ENCODE results near the gene LKAAEAR1. TPM values are rescaled to one million over a fixed set of nuclear protein-coding genes. Genes with fewer than 3 reads are reported as not detected.

Gene LKAAEAR1
- total RNA-seq, 2 donors from 2014 or later = not detected

GRCh38 chr20:64102647-64103354 lies 18.6 kb upstream of the LKAAEAR1 start:
- Histone ChIP-seq H3K27me3 (no peaks in the 10 kb centered on the region), H3K9me3 (no peaks in the 10 kb centered on the region), H3K27ac (peak overlapping the region; percentile 40 to 46), H3K4me3 (peak overlapping the region; percentile 46 to 60), H3K36me3 (no peaks in the 10 kb centered on the region), H3K4me1 (peaks cover 0 to 12% of the 10 kb centered on the region in 2 donors)
- no peak for TF ChIP-seq CTCF (IDR thresholded peaks at IDR 0.05)
- DNase-seq (ENCODE audit: low spot score) = no peak

- peaks cover 0 to 12% of the 10 kb centered on the region in 2 donors for H3K4me1 ChIP-seq
- TF ChIP-seq CTCF (IDR thresholded peaks at IDR 0.05) = peak; percentile 75 to 84
- H3K27ac ChIP-seq = peak overlapping the region in 1 of 2 donors; percentile 46
- H3K9me3 ChIP-seq = no peaks in the 10 kb centered on the region
- no peaks in the 10 kb centered on the region for H3K27me3 ChIP-seq
- H3K36me3 ChIP-seq = no peaks in the 10 kb centered on the region
- H3K4me3 ChIP-seq = peak overlapping the region; percentile 46 to 60
- no peak for DNase-seq (ENCODE audit: low spot score)
Measured at GRCh38 chr20:64101731-64102621, 17.8 kb upstream of the LKAAEAR1 start.

GRCh38 chr20:64100946-64101688 lies 16.9 kb upstream of the LKAAEAR1 start:
- DNase-seq (ENCODE audit: low spot score) = no peak
- Histone ChIP-seq H3K4me1 (peaks cover 0 to 12% of the 10 kb centered on the region in 2 donors), H3K4me3 (no peak overlapping the region), H3K9me3 (no peaks in the 10 kb centered on the region), H3K27ac (no peak overlapping the region), H3K36me3 (no peaks in the 10 kb centered on the region), H3K27me3 (no peaks in the 10 kb centered on the region)
- no peak for TF ChIP-seq CTCF (IDR thresholded peaks at IDR 0.05)

GRCh38 chr20:64100566-64100888 lies 16.3 kb upstream of the LKAAEAR1 start:
- Histone ChIP-seq H3K27ac (no peak overlapping the region), H3K4me1 (peaks cover 0 to 12% of the 10 kb centered on the region in 2 donors), H3K27me3 (no peaks in the 10 kb centered on the region), H3K9me3 (no peaks in the 10 kb centered on the region), H3K4me3 (no peak overlapping the region), H3K36me3 (no peaks in the 10 kb centered on the region)
- TF ChIP-seq CTCF (IDR thresholded peaks at IDR 0.05) = no peak
- no peak for DNase-seq (ENCODE audit: low spot score)

GRCh38 chr20:64099880-64100565 lies 15.8 kb upstream of the LKAAEAR1 start:
- no peak for DNase-seq (ENCODE audit: low spot score)
- Histone ChIP-seq H3K27me3 (no peaks in the 10 kb centered on the region), H3K36me3 (no peaks in the 10 kb centered on the region)

More at GRCh38 chr20:64099880-64100565, 15.8 kb upstream of the LKAAEAR1 start:
- Histone ChIP-seq H3K4me1 (peaks cover 0 to 12% of the 10 kb centered on the region in 2 donors), H3K27ac (no peak overlapping the region), H3K4me3 (no peak overlapping the region), H3K9me3 (no peaks in the 10 kb centered on the region)
- no peak for TF ChIP-seq CTCF (IDR thresholded peaks at IDR 0.05)
